GM04504 (cell line): ENCODE results near the gene GJC2.

Source experiments
- DNase-seq: peaks from one replicate; pipeline ENCODE4 v3.0.0-alpha.2; 2012; ENCODE audit warnings: low read depth

The GJC2 gene

DNA sequence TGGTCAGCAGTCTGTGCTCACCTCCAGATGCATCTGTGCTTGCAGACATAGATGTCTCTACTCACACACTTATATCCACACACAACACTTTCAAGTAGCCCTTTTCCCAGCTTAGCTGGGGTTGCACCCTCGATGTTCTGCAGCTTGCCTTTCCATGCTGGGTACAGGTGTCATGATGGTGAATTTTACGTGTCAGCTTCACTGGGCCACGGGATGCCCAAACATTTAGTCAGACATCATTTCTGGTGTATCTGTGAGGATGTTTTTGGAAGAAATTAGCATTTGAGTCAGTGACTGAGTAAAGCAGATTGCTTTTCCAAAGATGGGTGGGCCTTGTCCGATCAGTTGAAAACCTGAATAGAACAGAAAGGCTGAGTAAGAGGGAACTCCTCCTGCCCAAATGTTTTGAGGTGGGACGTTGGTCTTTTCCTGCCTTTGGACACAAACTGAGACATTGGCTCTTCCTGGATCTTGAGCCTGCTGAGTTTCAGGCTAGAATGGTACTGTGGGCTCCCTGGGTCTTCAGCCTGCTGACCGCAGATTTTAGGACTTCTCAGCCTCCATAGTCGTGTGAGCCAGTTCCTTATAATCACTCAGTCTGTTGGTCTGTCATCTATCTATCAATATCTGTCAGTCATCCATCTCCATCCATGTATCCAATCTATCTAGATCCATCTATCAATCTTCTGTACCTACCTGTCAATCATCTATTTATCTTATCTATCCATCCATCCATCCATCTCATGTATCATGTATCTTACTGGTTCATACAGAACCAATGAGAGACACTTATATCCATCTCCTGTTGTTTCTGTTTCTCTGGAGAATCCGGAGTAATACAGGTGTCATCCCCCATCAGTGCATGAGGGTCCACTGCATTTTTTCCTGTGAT lies 45.4 kb downstream of the GJC2 start:
- DNase-seq = no peak

DNA sequence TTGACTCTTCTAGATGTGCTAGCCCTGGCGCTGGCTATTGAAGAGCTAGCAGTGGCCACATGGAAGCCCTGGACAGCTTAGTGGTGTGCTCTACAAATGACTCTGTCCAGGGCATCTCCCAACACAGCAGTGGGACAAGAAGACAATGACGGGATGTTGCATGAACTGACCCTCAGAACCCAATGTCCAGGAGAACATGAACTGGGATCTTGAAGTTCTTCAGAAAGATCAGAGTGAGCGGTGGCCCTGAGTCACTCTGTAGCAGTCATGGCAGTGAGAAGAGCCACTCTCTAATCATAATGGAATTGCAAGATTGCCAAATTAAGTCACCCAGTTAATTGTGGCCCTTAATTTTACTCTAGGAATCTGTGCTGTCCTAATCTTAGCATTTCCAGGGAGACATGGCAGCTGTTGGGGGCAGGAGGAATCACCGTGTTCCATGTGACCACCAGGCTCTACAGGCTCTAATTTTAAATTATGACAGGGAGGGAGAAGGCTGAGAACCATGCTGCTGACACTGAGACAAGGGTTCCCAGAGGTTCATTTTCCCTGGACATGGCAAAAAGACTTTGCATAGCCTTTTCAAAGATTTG lies 47.9 kb downstream of the GJC2 start:
- no peak for DNase-seq

DNA sequence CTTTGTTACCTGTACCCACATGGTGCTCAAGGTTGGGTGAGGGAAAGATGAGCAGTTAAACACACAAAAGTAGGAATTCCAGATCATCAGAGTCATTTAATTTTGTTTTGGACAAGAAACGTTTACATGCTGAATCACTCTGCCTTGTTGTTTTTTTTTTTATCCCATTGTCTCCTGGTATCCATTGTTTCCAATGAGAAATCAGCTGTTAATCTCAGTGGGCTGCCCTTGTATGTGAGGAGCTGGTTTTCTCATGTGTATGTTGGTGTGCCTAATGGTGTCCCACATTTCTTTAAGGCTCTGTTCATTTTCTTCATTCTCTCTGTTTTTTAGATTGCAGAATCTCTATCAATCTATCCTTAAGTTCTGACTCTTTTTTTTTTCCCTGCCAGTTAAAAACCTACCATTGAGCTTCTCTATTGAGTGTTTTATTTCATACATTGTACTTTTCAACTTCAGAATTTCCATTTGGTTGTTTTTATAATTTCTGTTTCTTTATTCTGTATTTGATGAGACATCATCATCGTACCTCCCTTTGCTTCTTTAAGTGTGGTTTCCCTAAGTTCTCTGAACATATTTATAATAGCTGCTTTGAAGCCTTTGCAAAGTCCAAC lies 49.4 kb downstream of the GJC2 start:
- DNase-seq = no peak

DNA sequence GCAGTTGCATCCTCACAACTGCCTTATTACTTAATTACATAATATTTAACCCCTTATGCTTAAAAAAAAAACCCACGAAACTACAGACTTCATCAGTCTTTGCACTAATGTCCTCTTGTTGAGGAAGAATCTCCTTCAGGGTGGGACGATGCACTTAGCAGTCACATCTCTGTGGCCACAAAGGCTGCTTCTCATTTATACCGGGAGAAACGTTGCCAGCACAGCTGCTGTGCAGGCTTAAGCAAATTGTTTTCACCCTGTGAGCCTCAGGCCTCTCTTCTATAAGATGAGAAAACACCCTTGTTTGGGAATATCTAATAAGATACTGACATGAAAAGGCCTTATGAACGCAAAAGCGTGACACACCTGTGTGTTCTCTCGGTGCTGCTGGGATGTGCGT lies 55.2 kb downstream of the GJC2 start:
- no peak for DNase-seq

DNA sequence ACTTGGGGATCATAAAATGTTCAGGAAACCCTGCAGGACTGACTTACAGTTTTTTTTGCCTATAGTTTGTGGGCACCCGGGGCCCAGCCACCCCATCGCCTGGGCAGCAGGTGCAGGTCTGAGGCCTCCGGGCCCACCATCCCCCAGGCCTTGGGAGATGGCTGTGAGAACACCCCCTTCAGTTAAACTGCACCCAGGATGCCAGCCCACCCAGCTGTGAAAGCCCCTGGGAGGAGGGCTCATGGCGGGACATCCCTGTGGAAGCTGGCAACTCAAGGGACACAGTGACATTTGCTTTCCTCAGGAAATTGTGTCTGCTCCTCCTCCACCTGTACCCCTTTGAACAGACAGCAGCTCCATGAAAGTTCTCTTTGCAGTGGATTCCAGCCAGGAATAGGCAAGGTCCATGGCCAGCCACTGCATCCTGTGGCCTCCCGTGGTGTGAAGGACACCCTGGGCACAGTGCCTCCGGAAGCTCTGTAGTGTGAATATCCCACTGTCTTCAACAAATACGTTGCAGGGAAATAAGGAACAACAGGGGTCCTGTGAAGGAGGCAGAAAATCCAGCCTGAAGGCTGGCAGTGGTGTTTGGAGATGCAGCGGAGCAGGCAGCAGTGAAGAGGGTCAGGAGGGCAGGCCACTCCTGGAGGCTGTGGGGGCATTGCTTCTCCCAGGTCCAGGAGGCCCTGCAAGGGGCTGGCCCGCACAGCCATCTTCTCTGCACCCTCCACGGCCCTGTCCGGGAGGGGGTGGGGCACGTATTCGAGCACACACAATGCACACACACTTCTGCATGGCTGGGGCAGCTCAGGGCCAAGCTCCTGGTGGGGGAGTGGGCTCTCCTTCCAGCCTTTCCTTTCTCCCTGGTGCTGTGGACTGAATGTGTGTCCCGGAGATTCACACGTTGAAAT lies 56.1 kb downstream of the GJC2 start:
- DNase-seq = no peak

DNA sequence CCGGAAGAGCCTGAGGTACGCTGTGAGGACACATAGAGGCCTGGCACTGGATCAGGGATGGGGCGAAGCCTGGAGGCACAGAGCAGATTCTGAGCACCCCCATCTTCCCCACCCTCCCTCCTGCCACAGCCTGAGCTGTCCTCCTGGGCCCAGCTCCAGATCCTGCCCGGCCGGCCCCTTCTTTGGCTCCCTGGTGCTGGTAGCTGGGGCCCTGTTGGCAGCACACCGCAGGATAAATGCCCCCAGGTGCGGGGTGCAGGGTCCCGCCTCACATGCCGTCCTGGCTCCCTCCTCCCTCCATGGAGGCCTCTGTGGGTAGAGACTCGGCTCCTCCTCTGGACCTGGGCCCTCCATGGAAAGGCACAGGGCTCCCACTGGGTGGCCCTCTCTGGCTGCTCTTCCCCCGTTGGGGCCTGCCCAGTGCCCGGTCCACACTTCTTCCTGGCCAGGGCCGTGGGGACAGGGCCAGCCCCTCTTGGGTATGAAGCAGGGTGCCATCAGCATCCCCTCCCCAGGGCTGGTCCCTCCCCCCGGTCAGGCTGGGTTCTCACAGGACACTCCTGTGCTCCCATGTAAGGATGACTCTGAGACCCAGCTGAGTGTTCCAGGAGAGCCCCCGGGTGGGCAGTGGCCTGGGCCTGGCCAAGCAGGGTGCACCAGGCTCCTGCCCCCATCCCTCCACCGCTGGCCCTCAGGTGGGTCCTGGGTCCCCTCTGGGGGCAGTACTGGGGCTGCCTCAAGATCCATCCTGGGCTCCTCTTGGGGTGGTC lies 57.0 kb downstream of the GJC2 start:
- no peak for DNase-seq

DNA sequence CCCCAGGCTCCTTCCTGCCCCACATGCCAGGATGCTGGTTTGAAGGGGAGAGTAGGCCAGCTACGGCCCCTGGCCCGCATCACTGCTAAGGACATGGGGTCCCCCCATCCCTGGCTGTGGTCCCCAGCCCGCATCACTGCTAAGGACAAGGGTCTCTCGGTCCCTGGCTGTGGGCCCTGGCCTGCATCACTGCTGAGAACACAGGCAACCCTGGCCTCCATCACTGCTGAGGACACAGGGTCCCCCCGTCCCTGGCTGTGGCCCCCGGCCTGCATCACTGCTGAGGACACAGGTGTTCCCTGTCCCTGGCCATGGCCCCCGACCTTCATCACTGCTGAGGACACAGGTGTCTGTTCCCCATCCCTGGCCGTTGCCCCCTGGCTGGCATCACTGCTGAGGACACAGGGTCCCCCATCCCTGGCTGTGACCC lies 57.7 kb downstream of the GJC2 start:
- DNase-seq = no peak

DNA sequence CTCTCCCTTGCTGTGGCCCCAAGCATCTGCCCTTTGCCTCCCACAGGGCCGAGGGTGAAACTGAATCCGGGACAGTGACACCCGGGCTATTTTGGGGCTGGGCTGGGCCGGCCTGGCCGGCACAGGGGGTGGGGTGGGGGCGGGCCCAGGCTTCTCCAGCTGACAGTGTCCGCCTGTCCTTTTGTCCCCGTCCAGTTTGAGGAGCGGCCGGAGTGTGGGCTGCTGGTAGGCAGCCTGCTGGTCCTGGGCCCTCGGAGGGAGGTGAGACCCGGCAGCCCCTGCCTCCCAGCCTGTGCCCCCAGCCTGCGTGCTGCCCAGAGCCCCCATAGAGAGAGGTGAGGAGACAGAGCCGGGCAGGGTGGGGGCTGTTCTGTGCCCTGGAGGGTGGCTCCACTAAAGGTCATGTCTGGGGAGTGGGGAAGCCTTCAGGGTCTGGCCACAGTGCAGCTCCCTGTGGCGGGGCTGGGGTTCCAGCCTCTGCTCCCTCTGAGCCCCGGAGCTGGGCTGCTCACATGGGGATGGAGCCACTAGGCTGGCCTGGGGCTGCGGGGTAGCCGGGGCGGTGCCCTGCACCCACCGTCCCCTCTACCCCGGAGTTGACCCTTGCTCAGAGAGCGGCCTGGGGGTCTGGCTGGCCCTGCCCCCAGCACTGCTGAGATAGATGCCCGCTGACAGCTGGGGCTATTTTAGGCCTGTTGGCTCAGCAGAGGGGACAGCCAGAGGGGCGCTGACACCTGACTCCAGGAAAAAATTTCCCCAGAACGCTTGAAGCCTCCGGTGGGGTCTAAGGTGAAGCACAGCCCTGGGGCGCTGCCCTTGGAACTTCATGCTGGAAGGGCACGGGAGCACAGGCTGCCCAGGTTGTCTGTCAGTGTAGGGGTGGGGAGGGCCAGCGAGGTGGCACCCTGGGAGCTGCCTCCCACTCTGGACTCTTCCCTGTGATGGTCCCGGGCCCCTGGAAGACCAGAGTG lies 58.4 kb downstream of the GJC2 start, which contains the start of gene OBSCN:
Gene OBSCN (plus strand): TSS at position 194 of the 971 bp plus-strand sequence. CDS start 3,740 bp downstream, outside the sequence.
- DNase-seq = no peak

DNA sequence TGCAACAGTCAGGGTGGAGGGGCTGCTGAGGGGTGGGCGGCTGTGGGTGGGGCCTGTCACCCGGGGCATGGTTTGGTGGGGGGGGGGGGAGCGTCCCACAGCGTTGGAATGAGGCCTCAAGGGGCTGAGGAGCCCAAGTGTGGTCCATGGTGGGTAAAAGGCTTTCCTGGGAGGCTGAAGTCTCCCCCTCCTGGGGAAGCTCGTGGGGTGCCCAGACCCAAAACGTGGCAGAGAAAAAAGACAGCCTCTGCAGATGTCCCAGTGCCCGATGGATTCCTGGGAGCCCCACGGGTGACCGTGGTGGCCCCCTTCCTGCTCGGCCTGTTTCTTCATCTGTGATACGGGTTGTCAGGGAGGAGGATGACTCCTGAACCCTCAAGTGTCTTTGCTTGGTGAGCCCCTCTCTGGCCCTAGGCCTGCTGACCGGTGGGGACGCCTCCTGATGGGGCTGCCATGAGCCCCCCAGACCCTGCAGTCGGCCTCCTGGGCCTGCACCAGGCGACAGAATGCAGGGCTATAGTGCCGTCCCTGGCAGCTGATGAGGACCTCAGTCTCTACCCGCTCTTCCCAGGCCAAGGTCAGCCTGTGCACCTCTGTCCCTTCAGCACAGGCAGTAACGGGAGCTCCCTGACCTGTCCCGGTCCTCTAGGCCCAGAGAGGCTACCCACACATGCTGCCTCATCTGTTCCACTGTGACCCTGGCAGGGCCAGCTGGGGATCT lies 59.3 kb downstream of the GJC2 start:
- DNase-seq = no peak
